ENCODE results near the gene HIP1. TPM values are rescaled to one million over a fixed set of nuclear protein-coding genes. Genes with fewer than 3 reads are reported as not detected.

HIP1 gene
- total RNA-seq, 1 experiment from 2014 or later = 13.7 TPM

GRCh38 chr7:75658802-75659201, 79.9 kb downstream of the HIP1 start:
- CTCF ChIA-PET = no interaction called here

DNA sequence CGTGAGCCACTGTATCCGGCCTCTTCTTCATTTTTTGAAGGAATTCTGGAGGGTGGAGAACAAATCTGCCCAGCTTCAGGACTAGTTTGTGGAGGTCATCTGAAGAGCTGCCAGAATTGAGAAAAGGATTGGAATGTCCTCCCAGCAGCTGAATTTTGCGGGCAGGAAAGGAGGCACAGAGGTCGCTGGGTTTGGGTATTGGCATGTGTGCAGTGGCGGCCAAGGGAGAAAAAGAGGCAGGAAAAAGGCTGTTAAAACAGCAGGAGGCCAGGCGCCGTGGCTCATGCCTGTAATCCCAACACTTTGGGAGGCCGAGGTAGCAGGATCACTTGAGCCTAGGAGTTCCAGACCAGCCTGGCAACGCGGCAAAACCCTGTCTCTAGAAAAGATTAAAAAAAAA, 80.4 kb downstream of the HIP1 start:
- no peaks in the 10 kb centered on the region for H3K4me1 Mint-ChIP-seq (ENCODE audit: low read depth, unreplicated experiment)
- intact Hi-C loops (cut with micrococcal nuclease; ENCODE audit: unreplicated experiment) = loop anchor here (1.0 kb wide), 1 partner anchor 34 kb away; no protein-coding TSS in a partner anchor
- no peak overlapping the region for H3K4me3 Mint-ChIP-seq (ENCODE audit: unreplicated experiment)
- Histone ChIP-seq H3K4me1 (no peaks in the 10 kb centered on the region), H3K36me3 (ENCODE audit: control insufficient read depth, insufficient read depth, low read length) (no peaks in the 10 kb centered on the region), H3K4me3 (ENCODE audit: low read depth, low read length) (no peak overlapping the region), H3K9me3 (no peaks in the 10 kb centered on the region), H3K27me3 (replicated peaks; ENCODE audit: control insufficient read depth, insufficient read depth, low read length) (no peaks in the 10 kb centered on the region)
- H3K27ac Mint-ChIP-seq (ENCODE audit: unreplicated experiment) = no peak overlapping the region
- no peaks in the 10 kb centered on the region for H3K9me3 Mint-ChIP-seq (ENCODE audit: unreplicated experiment)
- no TSS peak for BruUV-seq (replicated peaks)
- POLR2A ChIA-PET = no interaction called here
- DNase-seq = no peak
- H3K36me3 Mint-ChIP-seq (ENCODE audit: insufficient read depth, unreplicated experiment) = no peaks in the 10 kb centered on the region
- CTCF ChIA-PET = no interaction called here
- H3K27me3 Mint-ChIP-seq (ENCODE audit: insufficient read depth, unreplicated experiment) = no peaks in the 10 kb centered on the region
- TF ChIP-seq, protein P1, sequence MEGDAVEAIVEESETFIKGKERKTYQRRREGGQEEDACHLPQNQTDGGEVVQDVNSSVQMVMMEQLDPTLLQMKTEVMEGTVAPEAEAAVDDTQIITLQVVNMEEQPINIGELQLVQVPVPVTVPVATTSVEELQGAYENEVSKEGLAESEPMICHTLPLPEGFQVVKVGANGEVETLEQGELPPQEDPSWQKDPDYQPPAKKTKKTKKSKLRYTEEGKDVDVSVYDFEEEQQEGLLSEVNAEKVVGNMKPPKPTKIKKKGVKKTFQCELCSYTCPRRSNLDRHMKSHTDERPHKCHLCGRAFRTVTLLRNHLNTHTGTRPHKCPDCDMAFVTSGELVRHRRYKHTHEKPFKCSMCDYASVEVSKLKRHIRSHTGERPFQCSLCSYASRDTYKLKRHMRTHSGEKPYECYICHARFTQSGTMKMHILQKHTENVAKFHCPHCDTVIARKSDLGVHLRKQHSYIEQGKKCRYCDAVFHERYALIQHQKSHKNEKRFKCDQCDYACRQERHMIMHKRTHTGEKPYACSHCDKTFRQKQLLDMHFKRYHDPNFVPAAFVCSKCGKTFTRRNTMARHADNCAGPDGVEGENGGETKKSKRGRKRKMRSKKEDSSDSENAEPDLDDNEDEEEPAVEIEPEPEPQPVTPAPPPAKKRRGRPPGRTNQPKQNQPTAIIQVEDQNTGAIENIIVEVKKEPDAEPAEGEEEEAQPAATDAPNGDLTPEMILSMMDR (IDR thresholded peaks at IDR 0.05; ENCODE audit: insufficient read depth in 1 of 2, low read depth in 1 of 2, low read length in 1 of 2, severe bottlenecking in 1 of 2, unreplicated experiment in 1 of 2) = no peak

More at GRCh38 chr7:75658802-75659201, 79.9 kb downstream of the HIP1 start:
- Histone ChIP-seq H3K36me3 (ENCODE audit: control insufficient read depth, insufficient read depth, low read length) (no peaks in the 10 kb centered on the region), H3K4me3 (ENCODE audit: low read depth, low read length) (no peak overlapping the region), H3K9me3 (no peaks in the 10 kb centered on the region), H3K27me3 (replicated peaks; ENCODE audit: control insufficient read depth, insufficient read depth, low read length) (no peaks in the 10 kb centered on the region), H3K4me1 (no peaks in the 10 kb centered on the region)
- H3K27me3 Mint-ChIP-seq (ENCODE audit: insufficient read depth, unreplicated experiment) = no peaks in the 10 kb centered on the region
- intact Hi-C loops (cut with micrococcal nuclease; ENCODE audit: unreplicated experiment) = loop anchor here (1.0 kb wide), 1 partner anchor 35 kb away; no protein-coding TSS in a partner anchor
- no peaks in the 10 kb centered on the region for H3K36me3 Mint-ChIP-seq (ENCODE audit: insufficient read depth, unreplicated experiment)
- POLR2A ChIA-PET = no interaction called here
- H3K27ac Mint-ChIP-seq (ENCODE audit: unreplicated experiment) = no peak overlapping the region
- no peaks in the 10 kb centered on the region for H3K4me1 Mint-ChIP-seq (ENCODE audit: low read depth, unreplicated experiment)
- no TSS peak for BruUV-seq (replicated peaks)
- H3K4me3 Mint-ChIP-seq (ENCODE audit: unreplicated experiment) = no peak overlapping the region
- TF ChIP-seq, protein P1 (IDR thresholded peaks at IDR 0.05; ENCODE audit: insufficient read depth in 1 of 2, low read depth in 1 of 2, low read length in 1 of 2, severe bottlenecking in 1 of 2, unreplicated experiment in 1 of 2) = no peak
- H3K9me3 Mint-ChIP-seq (ENCODE audit: unreplicated experiment) = no peaks in the 10 kb centered on the region
- no peak for DNase-seq

DNA sequence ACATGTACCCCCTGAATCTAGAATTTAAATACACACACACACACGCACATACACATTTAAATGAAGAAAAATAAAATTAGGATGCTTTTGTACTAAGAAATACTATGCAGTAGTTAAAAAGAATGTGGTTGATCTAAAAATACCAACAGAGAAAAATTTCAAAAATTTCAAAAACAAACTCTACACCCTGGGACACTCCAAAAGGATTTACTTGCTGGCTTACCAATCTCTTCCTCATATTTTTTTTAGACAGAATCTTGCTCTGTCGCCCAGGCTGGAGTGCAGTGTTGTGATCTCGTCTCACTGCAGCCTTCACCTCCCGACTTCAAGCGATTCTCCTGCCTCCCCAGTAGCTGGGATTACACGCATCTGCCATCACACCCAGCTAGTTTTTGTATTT, 80.9 kb downstream of the HIP1 start:
- Mint-ChIP-seq H3K36me3 (ENCODE audit: insufficient read depth, unreplicated experiment) (no peaks in the 10 kb centered on the region), H3K4me3 (ENCODE audit: unreplicated experiment) (no peak overlapping the region), H3K4me1 (ENCODE audit: low read depth, unreplicated experiment) (no peaks in the 10 kb centered on the region), H3K27ac (ENCODE audit: unreplicated experiment) (no peak overlapping the region), H3K27me3 (ENCODE audit: insufficient read depth, unreplicated experiment) (no peaks in the 10 kb centered on the region), H3K9me3 (ENCODE audit: unreplicated experiment) (no peaks in the 10 kb centered on the region)
- no peaks in the 10 kb centered on the region for H3K9me3 ChIP-seq
- H3K36me3 ChIP-seq (ENCODE audit: control insufficient read depth, insufficient read depth, low read length) = no peaks in the 10 kb centered on the region
- CTCF ChIA-PET = no interaction called here
- no peaks in the 10 kb centered on the region for H3K27me3 ChIP-seq (replicated peaks; ENCODE audit: control insufficient read depth, insufficient read depth, low read length)
- no peak for DNase-seq
- intact Hi-C loops (cut with micrococcal nuclease; ENCODE audit: unreplicated experiment) = loop anchor here (1.0 kb wide), 1 partner anchor 34 kb away; no protein-coding TSS in a partner anchor
- no peaks in the 10 kb centered on the region for H3K4me1 ChIP-seq
- TF ChIP-seq, protein P1 (IDR thresholded peaks at IDR 0.05; ENCODE audit: insufficient read depth in 1 of 2, low read depth in 1 of 2, low read length in 1 of 2, severe bottlenecking in 1 of 2, unreplicated experiment in 1 of 2) = no peak
- no peak overlapping the region for H3K4me3 ChIP-seq (ENCODE audit: low read depth, low read length)
- POLR2A ChIA-PET = no interaction called here
- BruUV-seq (replicated peaks) = no TSS peak

All from Caco-2 (cell line).